ENCODE measurements around the gene SSTR3. TPM values are rescaled to one million over a fixed set of nuclear protein-coding genes. Genes with fewer than 3 reads are reported as not detected.

The SSTR3 gene
- total RNA-seq, 1 donor from 2014 or later = not detected

- intact Hi-C loops (cut with DNase I) = loop anchor here (5.0 kb wide), 1 partner anchor 43 kb away; no protein-coding TSS in a partner anchor
- DNase-seq (ENCODE audit: low spot score) (no peak), ATAC-seq (no peak)
Observed at GRCh38 chr22:37163575-37164504, 48.4 kb downstream of the SSTR3 start.

GRCh38 chr22:37163096-37163489 is 49.2 kb downstream of the SSTR3 start:
- intact Hi-C loops (cut with DNase I) = loop anchor here (5.0 kb wide), 1 partner anchor 44 kb away; no protein-coding TSS in a partner anchor
- ATAC-seq = no peak
- DNase-seq (ENCODE audit: low spot score) = no peak

GRCh38 chr22:37162221-37163095 is 49.8 kb downstream of the SSTR3 start:
- ATAC-seq (no peak), DNase-seq (ENCODE audit: low spot score) (no peak)
- intact Hi-C loops (cut with DNase I) = loop anchor here (5.0 kb wide), 1 partner anchor 45 kb away; no protein-coding TSS in a partner anchor

GRCh38 chr22:37161443-37161842 is 50.8 kb downstream of the SSTR3 start:
- intact Hi-C loops (cut with DNase I) = loop anchor here (5.0 kb wide), 1 partner anchor 46 kb away; no protein-coding TSS in a partner anchor
- no peak for DNase-seq (ENCODE audit: low spot score)

GRCh38 chr22:37160027-37160426 is 52.2 kb downstream of the SSTR3 start:
- intact Hi-C loops (cut with DNase I) = loop anchor here (5.0 kb wide), 1 partner anchor 47 kb away; no protein-coding TSS in a partner anchor
- ATAC-seq = no peak
- no peak for DNase-seq (ENCODE audit: low spot score)

More at GRCh38 chr22:37161443-37161842, 50.8 kb downstream of the SSTR3 start:
- no peak for ATAC-seq

- no peak for DNase-seq (ENCODE audit: low spot score)
- no peak for ATAC-seq
- intact Hi-C loops (cut with DNase I) = no loop called here
Observed at GRCh38 chr22:37158963-37159290, 53.4 kb downstream of the SSTR3 start.

GRCh38 chr22:37157516-37158285 is 54.6 kb downstream of the SSTR3 start:
- DNase-seq (ENCODE audit: low spot score) = no peak
- no peak for ATAC-seq
- intact Hi-C loops (cut with DNase I) = no loop called here

GRCh38 chr22:37156686-37157435 is 55.4 kb downstream of the SSTR3 start:
- no peak for ATAC-seq
- no peak for DNase-seq (ENCODE audit: low spot score)
- intact Hi-C loops (cut with DNase I) = no loop called here

GRCh38 chr22:37155971-37156370 is 56.3 kb downstream of the SSTR3 start:
- intact Hi-C loops (cut with DNase I) = no loop called here
- no peak for ATAC-seq

GRCh38 chr22:37154925-37155712 is 57.2 kb downstream of the SSTR3 start:
- ATAC-seq (no peak), DNase-seq (ENCODE audit: low spot score) (no peak)
- intact Hi-C loops (cut with DNase I) = no loop called here

More at GRCh38 chr22:37155971-37156370, 56.3 kb downstream of the SSTR3 start:
- DNase-seq (ENCODE audit: low spot score) = no peak

Other genes with a start within 250 kb of the SSTR3 start
- gene TST, start 193.0 kb downstream of the SSTR3 start, total RNA-seq = 20.6 TPM
- gene MPST, start 192.7 kb downstream of the SSTR3 start, total RNA-seq = 36.4 TPM
- 17.5 TPM for gene KCTD17, start 160.7 kb downstream of the SSTR3 start, total RNA-seq
- not detected for gene TMPRSS6, start 102.8 kb downstream of the SSTR3 start, total RNA-seq
- 3.7 TPM for gene IL2RB, start 62.6 kb downstream of the SSTR3 start, total RNA-seq
- gene C1QTNF6, start 24.2 kb downstream of the SSTR3 start, total RNA-seq = 7.8 TPM
- 18.9 TPM for gene RAC2, start 31.8 kb upstream of the SSTR3 start, total RNA-seq
- 40.0 TPM for gene CYTH4, start 70.0 kb upstream of the SSTR3 start, total RNA-seq
- gene ELFN2, start 215.0 kb upstream of the SSTR3 start, total RNA-seq = 5.9 TPM